HS-5 (cell line): ENCODE data around the gene DLEC1.
"Not testable (repeated sequence)": the region's sequence is repeated elsewhere in the genome, so short reads cannot be mapped to it uniquely, and the experiment has no call there.

Source experiments
- DNase-seq: peaks from one replicate; pipeline ENCODE4 v3.0.0-alpha.2; 2012; ENCODE audit warnings: low read depth

DLEC1 gene

GRCh38 chr3:38018296-38019266 lies 20.4 kb upstream of the DLEC1 start:
- no peak for DNase-seq

GRCh38 chr3:38019658-38020341 lies 19.2 kb upstream of the DLEC1 start:
- DNase-seq: no peak

GRCh38 chr3:38020342-38020726 lies 18.7 kb upstream of the DLEC1 start:
- DNase-seq: no peak

GRCh38 chr3:38021196-38021595 lies 17.8 kb upstream of the DLEC1 start:
- no peak for DNase-seq

- no peak for DNase-seq
Measured at GRCh38 chr3:38022301-38022700, 16.7 kb upstream of the DLEC1 start.

GRCh38 chr3:38022896-38023709 lies 15.9 kb upstream of the DLEC1 start:
- no peak for DNase-seq

- DNase-seq: no peak
Measured at GRCh38 chr3:38026856-38027255, 12.2 kb upstream of the DLEC1 start.

GRCh38 chr3:38027466-38028465 lies 11.2 kb upstream of the DLEC1 start:
- DNase-seq: no peak

- DNase-seq: no peak
Measured at GRCh38 chr3:38028621-38029361, 10.2 kb upstream of the DLEC1 start.

GRCh38 chr3:38029400-38030125 lies 9.4 kb upstream of the DLEC1 start, which contains the start of gene PLCD1:
PLCD1 (minus strand) TSS chr3:38029642; CDS start chr3:38029539, 103 bp downstream.
- no peak for DNase-seq

GRCh38 chr3:38030126-38031021 lies 8.6 kb upstream of the DLEC1 start:
- no peak for DNase-seq

GRCh38 chr3:38031022-38031994 lies 7.7 kb upstream of the DLEC1 start:
- peak; percentile 40 for DNase-seq

- DNase-seq: no peak
Measured at GRCh38 chr3:38032328-38032865, 6.6 kb upstream of the DLEC1 start.

GRCh38 chr3:38033586-38033985 lies 5.4 kb upstream of the DLEC1 start:
- DNase-seq: not testable (repeated sequence)

GRCh38 chr3:38034335-38034734 lies 4.7 kb upstream of the DLEC1 start:
- not testable (repeated sequence) for DNase-seq

- DNase-seq: no peak
Measured at GRCh38 chr3:38036286-38036685, 2.7 kb upstream of the DLEC1 start.

- DNase-seq: no peak
Measured at GRCh38 chr3:38036906-38037305, 2.1 kb upstream of the DLEC1 start.
